NOMO-1 treated with dmso at 0.1 percent for 144 hours (cell line): ENCODE measurements around the gene ZNF273.
"Not testable (repeated sequence)": the region's sequence is repeated elsewhere in the genome, so short reads cannot be mapped to it uniquely, and the experiment has no call there.

Source experiments
- DNase-seq: peaks from one replicate; lab custom pipeline; 2025; ENCODE audit not compliant: unreplicated experiment; lab: John Stamatoyannopoulos, UW

The ZNF273 gene

GRCh38 chr7:64944667-64945502 lies 41.8 kb downstream of the ZNF273 start:
- DNase-seq: not testable (repeated sequence)

- DNase-seq: no peak
Observed at GRCh38 chr7:64945503-64946175, 42.6 kb downstream of the ZNF273 start.

DNA sequence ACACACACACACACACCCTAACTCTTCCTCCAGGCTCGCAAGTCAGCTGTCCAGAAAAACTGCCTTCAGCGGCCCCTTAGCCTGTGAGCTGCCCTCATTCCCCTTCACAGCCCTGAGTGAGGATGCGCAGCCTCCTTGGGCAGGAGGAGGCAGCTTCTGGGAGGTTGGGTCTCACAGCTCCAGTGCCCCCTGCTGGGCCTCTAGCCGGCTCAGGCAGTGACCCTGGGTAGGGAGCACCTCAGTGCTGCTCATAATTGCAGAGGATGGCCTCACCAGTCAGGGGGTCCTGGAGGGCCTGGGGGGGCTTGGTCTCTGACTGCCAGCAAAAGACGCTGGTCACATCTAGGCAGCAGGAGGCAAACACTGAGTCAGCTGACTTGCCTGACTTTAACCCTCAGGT lies 43.7 kb downstream of the ZNF273 start:
- no peak for DNase-seq

GRCh38 chr7:64947252-64948000 lies 44.4 kb downstream of the ZNF273 start:
- no peak for DNase-seq

DNA sequence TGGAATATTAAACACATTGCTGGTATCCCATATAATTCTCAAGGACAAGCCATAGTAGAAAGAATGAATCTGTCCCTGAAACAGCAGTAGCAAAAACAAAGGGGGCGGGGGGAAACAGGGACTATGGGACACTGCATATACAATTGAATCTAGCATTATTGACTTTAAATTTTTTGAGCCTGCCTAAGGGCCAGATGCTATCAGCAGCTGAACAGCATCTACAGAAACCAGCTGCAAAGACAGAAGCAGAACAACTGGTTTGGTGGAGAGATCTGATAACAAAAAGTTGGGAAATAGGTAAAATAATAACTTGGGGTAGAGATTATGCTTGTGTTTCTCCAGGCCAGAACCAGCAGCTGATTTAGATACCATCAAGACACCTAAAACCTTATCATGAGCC lies 45.7 kb downstream of the ZNF273 start:
- DNase-seq: not testable (repeated sequence)

- not testable (repeated sequence) for DNase-seq
Observed at GRCh38 chr7:64950673-64951072, 47.6 kb downstream of the ZNF273 start.

GRCh38 chr7:64951250-64951848 lies 48.3 kb downstream of the ZNF273 start:
- no peak for DNase-seq

DNA sequence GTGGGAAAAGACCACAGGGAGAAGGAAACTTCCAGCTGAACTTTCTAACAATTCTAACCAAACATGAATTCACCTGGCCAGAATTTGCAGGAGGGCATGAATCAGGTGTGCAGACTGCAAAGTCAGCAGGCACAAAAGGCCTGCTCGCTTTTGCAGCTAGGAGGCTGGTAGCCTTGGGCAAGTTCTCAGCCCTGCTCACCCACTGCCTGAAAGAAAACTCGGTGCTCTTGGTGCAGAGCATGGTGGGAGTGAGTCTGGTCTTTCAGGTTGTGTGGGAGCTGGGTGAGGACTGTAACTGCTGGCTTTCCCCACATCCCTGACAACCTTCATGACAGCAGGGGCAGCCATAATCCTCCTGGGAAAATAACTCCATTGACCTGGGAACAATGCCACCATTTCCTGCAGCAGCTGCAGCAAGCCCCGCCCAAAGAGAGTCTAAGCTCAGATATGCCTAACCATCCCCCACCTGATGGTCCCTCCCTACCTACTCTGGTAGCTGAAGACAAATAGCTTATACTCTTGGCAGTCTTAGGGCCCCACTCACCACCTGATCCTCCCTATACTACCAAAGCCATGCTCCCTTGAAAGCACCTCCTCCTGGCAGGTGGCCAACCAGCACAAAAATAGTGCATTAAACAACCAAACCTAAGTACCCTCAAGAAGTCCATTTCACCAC lies 56.1 kb downstream of the ZNF273 start:
- no peak for DNase-seq

GRCh38 chr7:64965594-64965993 lies 62.5 kb downstream of the ZNF273 start:
- DNase-seq: no peak

DNA sequence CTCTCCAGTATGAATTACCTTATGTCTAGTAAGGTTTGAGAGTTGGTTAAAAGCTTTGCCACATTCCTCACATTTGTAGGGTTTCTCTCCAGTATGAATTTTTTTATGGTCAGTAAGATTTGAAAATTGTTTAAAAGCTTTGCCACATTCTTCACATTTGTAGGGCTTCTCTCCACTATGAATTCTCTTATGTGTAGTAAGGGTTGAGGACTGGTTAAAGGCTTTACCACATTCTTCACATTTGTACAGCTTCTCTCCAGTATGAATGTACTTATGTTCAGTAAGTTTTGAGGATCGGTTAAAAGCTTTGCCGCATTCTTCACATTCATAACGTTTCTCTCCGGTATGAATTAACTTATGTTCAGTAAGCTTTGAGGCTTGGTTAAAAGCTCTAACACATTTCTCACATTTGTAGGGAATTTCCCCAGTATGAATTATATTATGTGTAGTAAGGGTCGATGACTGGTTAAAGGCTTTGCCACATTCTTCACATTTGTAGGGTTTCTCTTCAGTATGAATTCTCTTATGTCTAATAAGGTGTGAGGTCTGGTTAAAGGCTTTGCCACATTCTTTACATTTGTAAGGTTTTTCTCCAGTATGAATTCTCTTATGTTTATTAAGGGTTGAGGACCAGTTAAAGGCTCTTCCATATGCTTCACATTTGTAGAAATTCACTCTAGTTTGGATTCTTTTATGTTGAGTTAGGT lies 75.6 kb downstream of the ZNF273 start:
- no peak for DNase-seq
